ENCODE data around the gene TMEM255B.

The TMEM255B gene

GRCh38 chr13:113726961-113727411 is 32.0 kb upstream of the TMEM255B start:
- no peak overlapping the region for H3K4me3 ChIP-seq (ENCODE audit: low read depth, low read length)
- no peak for TF ChIP-seq CTCF (IDR thresholded peaks at IDR 0.05; ENCODE audit: insufficient read depth, low read depth, low read length, missing control alignments)
- no peak for DNase-seq (ENCODE audit: low read depth)

GRCh38 chr13:113728571-113729054 is 30.4 kb upstream of the TMEM255B start:
- no peak for TF ChIP-seq CTCF (IDR thresholded peaks at IDR 0.05; ENCODE audit: insufficient read depth, low read depth, low read length, missing control alignments)
- DNase-seq (ENCODE audit: low read depth), result no peak
- no peak overlapping the region for H3K4me3 ChIP-seq (ENCODE audit: low read depth, low read length)

GRCh38 chr13:113729187-113730019 is 29.6 kb upstream of the TMEM255B start:
- no peak for DNase-seq (ENCODE audit: low read depth)
- no peak for TF ChIP-seq CTCF (IDR thresholded peaks at IDR 0.05; ENCODE audit: insufficient read depth, low read depth, low read length, missing control alignments)
- H3K4me3 ChIP-seq (ENCODE audit: low read depth, low read length), result no peak overlapping the region

- H3K4me3 ChIP-seq (ENCODE audit: low read depth, low read length), result no peak overlapping the region
- DNase-seq (ENCODE audit: low read depth), result no peak
- no peak for TF ChIP-seq CTCF (IDR thresholded peaks at IDR 0.05; ENCODE audit: insufficient read depth, low read depth, low read length, missing control alignments)
Observed at GRCh38 chr13:113730258-113730691, 28.8 kb upstream of the TMEM255B start.

- H3K4me3 ChIP-seq (ENCODE audit: low read depth, low read length), result no peak overlapping the region
- TF ChIP-seq CTCF (IDR thresholded peaks at IDR 0.05; ENCODE audit: insufficient read depth, low read depth, low read length, missing control alignments), result no peak
- DNase-seq (ENCODE audit: low read depth), result no peak
Observed at GRCh38 chr13:113730831-113731191, 28.2 kb upstream of the TMEM255B start.

GRCh38 chr13:113731192-113732175 is 27.5 kb upstream of the TMEM255B start:
- H3K4me3 ChIP-seq (ENCODE audit: low read depth, low read length), result no peak overlapping the region
- DNase-seq (ENCODE audit: low read depth), result no peak
- no peak for TF ChIP-seq CTCF (IDR thresholded peaks at IDR 0.05; ENCODE audit: insufficient read depth, low read depth, low read length, missing control alignments)

Measured in GM12865 (cell line).